ENCODE data around the gene OR4C45. TPM values are rescaled to one million over a fixed set of nuclear protein-coding genes. Genes with fewer than 3 reads are reported as not detected.
"Not testable (repeated sequence)": the region's sequence is repeated elsewhere in the genome, so short reads cannot be mapped to it uniquely, and the experiment has no call there.

OR4C45 gene
- total RNA-seq (2014; rRNA removed; shearing (Covaris generic)) (not detected in 2 replicates), total RNA-seq (2022) (not detected in 2 replicates), Bru-seq, nascent RNA (not detected), BruChase-seq, experiment 1, labeled RNA remaining after a 6-hour chase (not detected), BruChase-seq, experiment 2, labeled RNA remaining after a 2-hour chase (not detected)
- long read RNA-seq, result 0 reads

GRCh38 chr11:50032574-50032973 lies at the start of gene OR4C45:
Gene OR4C45, plus strand, starts transcription at chr11:50032874.
- H3K27ac ChIP-seq (ENCODE audit: low read depth, low read length, poor library complexity, severe bottlenecking), result no peak within 1 kb of the TSS
- H3K4me3 ChIP-seq (ENCODE audit: low read depth, low read length, poor library complexity, severe bottlenecking), result no peak within 1 kb of the TSS
- no peak within 1 kb of the TSS for H2AFZ ChIP-seq (ENCODE audit: low read length)
- CTCF ChIA-PET (ENCODE audit: unreplicated experiment), result no interaction called here
- no peak for TF ChIP-seq EZH2phosphoT487 (IDR thresholded peaks at IDR 0.05; ENCODE audit: borderline replicate concordance, low read depth, low read length)
- TF ChIP-seq CTCF (conservative IDR thresholded peaks at IDR 0.05; ENCODE audit: low read length), result no peak
- no peaks in the 10 kb centered on the region for H3K9me2 ChIP-seq (ENCODE audit: insufficient read depth, low read length)
- no peak within 1 kb of the TSS for H3K4me2 ChIP-seq (ENCODE audit: low read length)
- no peak for DNase-seq (ENCODE audit: low spot score)
- H3K9me3 ChIP-seq (ENCODE audit: low read length), result no peaks in the 10 kb centered on the region
- intact Hi-C loops (cut with micrococcal nuclease; ENCODE audit: unreplicated experiment), result no loop called here
- H3K36me3 ChIP-seq (ENCODE audit: insufficient read depth, low read length), result no peaks in the 10 kb centered on the region
- BruUV-seq (replicated peaks), result no TSS peak
- no peaks in the 10 kb centered on the region for H3K4me1 ChIP-seq (ENCODE audit: insufficient read depth, low read length, poor library complexity, severe bottlenecking)
- POLR2A ChIA-PET, result no interaction called here
- no peaks in the 10 kb centered on the region for H4K20me1 ChIP-seq (ENCODE audit: insufficient read depth, low read length)
- H3K79me2 ChIP-seq (ENCODE audit: insufficient read depth, low read depth, low read length), result no peaks in the 10 kb centered on the region

- H3K79me2 ChIP-seq (ENCODE audit: insufficient read depth, low read depth, low read length), result no peaks in the 10 kb centered on the region
- no peak overlapping the region for H2AFZ ChIP-seq (ENCODE audit: low read length)
- no TSS peak for BruUV-seq (replicated peaks)
- H3K4me1 ChIP-seq (ENCODE audit: insufficient read depth, low read length, poor library complexity, severe bottlenecking), result no peaks in the 10 kb centered on the region
- no peaks in the 10 kb centered on the region for H4K20me1 ChIP-seq (ENCODE audit: insufficient read depth, low read length)
- no peak overlapping the region for H3K4me2 ChIP-seq (ENCODE audit: low read length)
- intact Hi-C loops (cut with micrococcal nuclease; ENCODE audit: unreplicated experiment), result loop anchor here (1.0 to 10.0 kb wide), 2 partner anchors 771 to 1687 kb away; no protein-coding TSS in a partner anchor
- no peak overlapping the region for H3K4me3 ChIP-seq (ENCODE audit: low read depth, low read length, poor library complexity, severe bottlenecking)
- H3K9me3 ChIP-seq (ENCODE audit: low read length), result no peaks in the 10 kb centered on the region
- TF ChIP-seq CTCF (conservative IDR thresholded peaks at IDR 0.05; ENCODE audit: low read length) (peak; percentile 88), EZH2phosphoT487 (IDR thresholded peaks at IDR 0.05; ENCODE audit: borderline replicate concordance, low read depth, low read length) (no peak)
- H3K27ac ChIP-seq (ENCODE audit: low read depth, low read length, poor library complexity, severe bottlenecking), result no peak overlapping the region
- POLR2A ChIA-PET, result no interaction called here
- H3K36me3 ChIP-seq (ENCODE audit: insufficient read depth, low read length), result no peaks in the 10 kb centered on the region
- CTCF ChIA-PET (ENCODE audit: unreplicated experiment), result interaction anchor here (0.6 kb wide), 1 partner anchor 48 kb away, joined by 10 read pairs; no protein-coding TSS in a partner anchor
- no peaks in the 10 kb centered on the region for H3K9me2 ChIP-seq (ENCODE audit: insufficient read depth, low read length)
- DNase-seq (ENCODE audit: low spot score), result peak; percentile 80
Measured at GRCh38 chr11:49995565-49995964, 37.1 kb upstream of the OR4C45 start.

GRCh38 chr11:50030193-50030592 lies 2.5 kb upstream of the OR4C45 start:
- DNase-seq (ENCODE audit: low spot score), result no peak
- ChIA-PET POLR2A (no interaction called here), CTCF (ENCODE audit: unreplicated experiment) (no interaction called here)
- no peak overlapping the region for H3K4me2 ChIP-seq (ENCODE audit: low read length)
- intact Hi-C loops (cut with micrococcal nuclease; ENCODE audit: unreplicated experiment), result no loop called here
- H3K9me2 ChIP-seq (ENCODE audit: insufficient read depth, low read length), result no peaks in the 10 kb centered on the region
- no peak for TF ChIP-seq EZH2phosphoT487 (IDR thresholded peaks at IDR 0.05; ENCODE audit: borderline replicate concordance, low read depth, low read length)
- TF ChIP-seq CTCF (conservative IDR thresholded peaks at IDR 0.05; ENCODE audit: low read length), result no peak
- H3K36me3 ChIP-seq (ENCODE audit: insufficient read depth, low read length), result no peaks in the 10 kb centered on the region
- H3K9me3 ChIP-seq (ENCODE audit: low read length), result no peaks in the 10 kb centered on the region
- no TSS peak for BruUV-seq (replicated peaks)
- H4K20me1 ChIP-seq (ENCODE audit: insufficient read depth, low read length), result no peaks in the 10 kb centered on the region
- no peak overlapping the region for H2AFZ ChIP-seq (ENCODE audit: low read length)
- no peaks in the 10 kb centered on the region for H3K79me2 ChIP-seq (ENCODE audit: insufficient read depth, low read depth, low read length)
- no peak overlapping the region for H3K27ac ChIP-seq (ENCODE audit: low read depth, low read length, poor library complexity, severe bottlenecking)
- H3K4me1 ChIP-seq (ENCODE audit: insufficient read depth, low read length, poor library complexity, severe bottlenecking), result no peaks in the 10 kb centered on the region
- H3K4me3 ChIP-seq (ENCODE audit: low read depth, low read length, poor library complexity, severe bottlenecking), result no peak overlapping the region

- DNase-seq (ENCODE audit: low spot score); H3K9me3 ChIP-seq (ENCODE audit: low read length); POLR2A ChIA-PET; H3K27ac ChIP-seq (ENCODE audit: low read depth, low read length, poor library complexity, severe bottlenecking); H3K4me1 ChIP-seq (ENCODE audit: insufficient read depth, low read length, poor library complexity, severe bottlenecking); H3K36me3 ChIP-seq (ENCODE audit: insufficient read depth, low read length); H3K4me3 ChIP-seq (ENCODE audit: low read depth, low read length, poor library complexity, severe bottlenecking); H2AFZ ChIP-seq (ENCODE audit: low read length); H3K9me2 ChIP-seq (ENCODE audit: insufficient read depth, low read length); H4K20me1 ChIP-seq (ENCODE audit: insufficient read depth, low read length); H3K79me2 ChIP-seq (ENCODE audit: insufficient read depth, low read depth, low read length); H3K4me2 ChIP-seq (ENCODE audit: low read length); BruUV-seq (replicated peaks); CTCF ChIA-PET (ENCODE audit: unreplicated experiment); intact Hi-C loops (cut with micrococcal nuclease; ENCODE audit: unreplicated experiment): not testable (repeated sequence)
Measured at GRCh38 chr11:50036239-50036638, 3.6 kb downstream of the OR4C45 start.

Data from OCI-LY7 (cell line).